ENCODE results near the gene CLCN3. TPM values are rescaled to one million over a fixed set of nuclear protein-coding genes. Genes with fewer than 3 reads are reported as not detected.

Gene CLCN3
- total and polyA plus RNA-seq, 12 donors = 11.9 to 106 (median 61.5) TPM

- Histone ChIP-seq H3K27ac (no peak overlapping the region), H3K9me3 (replicated peaks in 1 of 3) (no peaks in the 10 kb centered on the region), H3K4me1 (replicated peaks in 1 of 2) (peaks cover 0 to 28% of the 10 kb centered on the region in 2 donors), H3K27me3 (no peaks in the 10 kb centered on the region), H3K36me3 (replicated peaks in 1 of 2) (no peaks in the 10 kb centered on the region), H3K4me3 (no peak overlapping the region)
- 83 to 89% (median 86%) methylated on average over 3 of the region's 3 CpGs for WGBS, 4 donors
- DNase-seq = no peak
- TF ChIP-seq POLR2A (IDR thresholded peaks at IDR 0.05) = no peak
- no peak for TF ChIP-seq CTCF (IDR thresholded peaks at IDR 0.05)
- intact Hi-C loops (cut with DNase I) = loop anchor here in 1 of 2 donors (5.0 kb wide), 1 partner anchor 35 kb away; the partner anchor contains the start of gene CLCN3
Measured at GRCh38 chr4:169657470-169658107, 37.2 kb downstream of the CLCN3 start.

DNA sequence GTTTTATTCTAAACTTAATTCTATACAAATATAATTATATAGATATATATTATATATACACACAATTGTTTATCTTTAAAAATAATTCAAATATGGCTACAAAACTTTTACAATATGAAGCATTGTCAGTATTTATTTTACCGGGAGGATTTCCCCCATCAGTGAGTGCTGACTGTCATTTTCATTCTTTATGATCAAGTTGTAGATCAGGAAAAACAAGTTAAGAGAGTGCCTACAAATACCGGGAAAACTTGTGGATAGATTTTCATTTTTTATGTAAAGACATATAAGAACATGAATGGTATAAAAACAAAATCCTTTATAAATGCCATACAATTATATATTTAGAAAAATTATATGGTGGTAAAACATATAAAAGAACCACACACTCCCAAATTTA is 37.8 kb downstream of the CLCN3 start:
- TF ChIP-seq POLR2A (IDR thresholded peaks at IDR 0.05) = no peak
- TF ChIP-seq CTCF (IDR thresholded peaks at IDR 0.05) = no peak
- peaks cover 0 to 28% of the 10 kb centered on the region in 2 donors for H3K4me1 ChIP-seq (replicated peaks in 1 of 2)
- H3K27ac ChIP-seq = no peak overlapping the region
- no peak for DNase-seq
- H3K36me3 ChIP-seq (replicated peaks in 1 of 2) = no peaks in the 10 kb centered on the region
- 70 to 96% (median 93%) methylated on average over 2 of the region's 2 CpGs for WGBS, 4 donors
- intact Hi-C loops (cut with DNase I) = loop anchor here in 1 of 2 donors (5.0 kb wide), 1 partner anchor 36 kb away; the partner anchor contains the start of gene CLCN3
- H3K4me3 ChIP-seq = no peak overlapping the region
- H3K27me3 ChIP-seq = no peaks in the 10 kb centered on the region
- no peaks in the 10 kb centered on the region for H3K9me3 ChIP-seq (replicated peaks in 1 of 3)

GRCh38 chr4:169658975-169659715 is 38.8 kb downstream of the CLCN3 start:
- DNase-seq = no peak
- H3K27ac ChIP-seq = peak overlapping the region; percentile 8 to 91 (median 87)
- no peaks in the 10 kb centered on the region for H3K36me3 ChIP-seq (replicated peaks in 1 of 2)
- no peaks in the 10 kb centered on the region for H3K9me3 ChIP-seq (replicated peaks in 1 of 3)
- H3K4me3 ChIP-seq = peak overlapping the region in 1 of 4 donors; percentile 51
- 61 to 67% (median 64%) methylated on average over 6 of the region's 6 CpGs for WGBS, 4 donors
- intact Hi-C loops (cut with DNase I) = loop anchor here in 1 of 2 donors (5.0 kb wide), 1 partner anchor 37 kb away; the partner anchor contains the start of gene CLCN3
- peaks cover 0 to 33% of the 10 kb centered on the region in 2 donors for H3K4me1 ChIP-seq (replicated peaks in 1 of 2)
- no peak for TF ChIP-seq POLR2A (IDR thresholded peaks at IDR 0.05)
- TF ChIP-seq CTCF (IDR thresholded peaks at IDR 0.05) = no peak
- H3K27me3 ChIP-seq = no peaks in the 10 kb centered on the region
